SU-DHL-6 (cell line): ENCODE measurements around the gene WDR93.

Experiments
- H2AFZ ChIP-seq: fragments of 200-600 bp; sonication (generic); 2 replicates; pipeline ENCODE4 v1.6.1; 2014; ENCODE audit warnings: low read depth, mild to moderate bottlenecking, moderate library complexity, mixed read lengths, antibody characterized with exemption, low read length; ENCODE audit not compliant: severe bottlenecking
- H3F3A ChIP-seq: fragments of 200-600 bp; shearing (Covaris generic); 2 replicates; pipeline ENCODE4 v1.6.0; 2016; ENCODE audit warnings: antibody characterized with exemption, mild to moderate bottlenecking; ENCODE audit not compliant: insufficient read depth
- H3K27ac ChIP-seq: fragments of 200-600 bp; sonication (generic); 2 replicates; pipeline ENCODE4 v1.5.1; 2016; ENCODE audit warnings: low read depth, mild to moderate bottlenecking, low read length, moderate library complexity, mixed read lengths
- H3K27me3 ChIP-seq: fragments of 200-600 bp; sonication (generic), shearing (Covaris generic); 2 replicates; pipeline ENCODE4 v1.6.0; 2014; ENCODE audit warnings: mild to moderate bottlenecking, low read length
- H3K36me3 ChIP-seq: fragments of 200-600 bp; sonication (generic); 2 replicates; pipeline ENCODE4 v1.6.1; 2014; ENCODE audit warnings: mild to moderate bottlenecking, low read length, mixed read lengths
- H3K4me2 ChIP-seq: fragments of 300-600, 200-600 bp; shearing (Covaris generic), sonication (generic); 2 replicates; pipeline ENCODE4 v1.6.0; 2014; ENCODE audit warnings: low read length, low read depth, mild to moderate bottlenecking; ENCODE audit not compliant: poor library complexity, severe bottlenecking
- H3K4me3 ChIP-seq: fragments of 200-600 bp; sonication (generic); 2 replicates; pipeline ENCODE4 v1.5.1; 2014; ENCODE audit warnings: antibody characterized with exemption, low read length, mild to moderate bottlenecking, mixed read lengths; ENCODE audit not compliant: insufficient read depth, poor library complexity, severe bottlenecking
- H3K79me2 ChIP-seq: fragments of 200-600 bp; sonication (generic); 2 replicates; pipeline ENCODE4 v1.6.1; 2014; ENCODE audit warnings: mild to moderate bottlenecking, low read length, moderate library complexity; ENCODE audit not compliant: insufficient read depth
- H3K9ac ChIP-seq: fragments of 200-600 bp; sonication (generic); 2 replicates; pipeline ENCODE4 v1.7.0; 2014; ENCODE audit warnings: mild to moderate bottlenecking, low read length
- H3K9me2 ChIP-seq: fragments of 200-600 bp; sonication (generic); replicated peaks from 2 replicates; pipeline ENCODE4 v1.6.1; 2014; ENCODE audit warnings: low read length; ENCODE audit not compliant: insufficient read depth
- H3K9me3 ChIP-seq: fragments of 200-600 bp; sonication (generic); 2 replicates; pipeline ENCODE4 v1.6.1; 2014; ENCODE audit warnings: low read length, mixed read lengths; ENCODE audit not compliant: insufficient read depth
- H4K20me1 ChIP-seq: fragments of 200-600 bp; sonication (generic); 2 replicates; pipeline ENCODE4 v1.6.1; 2014; ENCODE audit warnings: low read depth, mild to moderate bottlenecking, antibody characterized with exemption, low read length, moderate library complexity, mixed read lengths
- CTCF ChIP-seq: fragments of 200-600 bp; sonication (generic); IDR thresholded peaks from one replicate; pipeline ENCODE4 v1.5.1; 2017; ENCODE audit warnings: antibody characterized with exemption, mild to moderate bottlenecking, low read length, moderate library complexity; ENCODE audit not compliant: insufficient read depth, poor library complexity, severe bottlenecking
- EZH2phosphoT487 ChIP-seq: fragments of 200-600 bp; sonication (generic), shearing (Covaris generic); conservative IDR thresholded peaks from 2 replicates; pipeline ENCODE4 v1.6.1; 2018; ENCODE audit warnings: mild to moderate bottlenecking, antibody characterized with exemption, low read length, moderate library complexity, mixed read lengths

The WDR93 gene

GRCh38 chr15:89750560-89751542, 60.2 kb downstream of the WDR93 start, which contains the start of gene MESP1:
Gene MESP1 (minus strand): TSS chr15:89751249. CDS start chr15:89751231, 18 bp downstream.
- Histone ChIP-seq H3K36me3 (no peaks in the 10 kb centered on the region), H2AFZ (peak within 1 kb of the TSS; percentile 91), H3K4me2 (peak within 1 kb of the TSS; percentile 67), H3K4me3 (peak within 1 kb of the TSS; percentile 56), H3F3A (no peaks in the 10 kb centered on the region), H3K9me2 (no peaks in the 10 kb centered on the region), H3K27ac (no peak within 1 kb of the TSS), H3K9me3 (no peaks in the 10 kb centered on the region), H3K9ac (peak within 1 kb of the TSS; percentile 65), H3K79me2 (no peaks in the 10 kb centered on the region), H4K20me1 (no peaks in the 10 kb centered on the region), H3K27me3 (no peaks in the 10 kb centered on the region)
- peak; percentile 49 for TF ChIP-seq CTCF
- TF ChIP-seq EZH2phosphoT487, result no peak

GRCh38 chr15:89751748-89752147, 61.1 kb downstream of the WDR93 start:
- Histone ChIP-seq H2AFZ (no peak overlapping the region), H3K27ac (no peak overlapping the region), H3K4me2 (peak overlapping the region; percentile 67), H3K9ac (0 out of 2 replicates have a peak overlapping the region, but pooled peaks have one; percentile 65), H3K9me2 (no peaks in the 10 kb centered on the region), H3K36me3 (no peaks in the 10 kb centered on the region), H3K79me2 (no peaks in the 10 kb centered on the region), H4K20me1 (no peaks in the 10 kb centered on the region), H3F3A (no peaks in the 10 kb centered on the region), H3K9me3 (no peaks in the 10 kb centered on the region), H3K27me3 (no peaks in the 10 kb centered on the region), H3K4me3 (no peak overlapping the region)
- TF ChIP-seq CTCF (no peak), EZH2phosphoT487 (no peak)

- no peak for TF ChIP-seq EZH2phosphoT487
- no peak for TF ChIP-seq CTCF
- Histone ChIP-seq H3K27ac (no peak overlapping the region), H3K9me3 (no peaks in the 10 kb centered on the region), H3K4me2 (no peak overlapping the region), H4K20me1 (no peaks in the 10 kb centered on the region), H3K79me2 (no peaks in the 10 kb centered on the region), H3K9me2 (no peaks in the 10 kb centered on the region), H3K4me3 (no peak overlapping the region), H3K9ac (no peak overlapping the region), H3K36me3 (no peaks in the 10 kb centered on the region), H3K27me3 (no peaks in the 10 kb centered on the region), H3F3A (no peaks in the 10 kb centered on the region), H2AFZ (no peak overlapping the region)
These were observed 63.2 kb downstream of the WDR93 start for GRCh38 chr15:89753855-89754254.
